BLaER1 treated with 17β-estradiol and CSF1 and Interleukin-3, amounts not matched to agents 10 nM and 100 nM (cell line): ENCODE results near the gene KRTAP5-5.
A peak's percentile ranks its signal among the peaks of the same experiment; 100 is the strongest.
"Not testable (repeated sequence)": the region's sequence is repeated elsewhere in the genome, so short reads cannot be mapped to it uniquely, and the experiment has no call there.

Source experiments
- H3K27ac ChIP-seq, 11 experiments: shearing (Covaris generic); formaldehyde crosslinking; 2 replicates each; pipeline ENCODE4 v1.8.1; 2022
- H3K27me3 ChIP-seq, 11 experiments: shearing (Covaris generic); formaldehyde crosslinking; 2 replicates each; pipeline ENCODE4 v1.8.1; 2022
- H3K36me3 ChIP-seq, 11 experiments: shearing (Covaris generic); formaldehyde crosslinking; 2 replicates each; pipeline ENCODE4 v1.8.1; 2022
- H3K4me1 ChIP-seq, 10 experiments: shearing (Covaris generic); formaldehyde crosslinking; 2 replicates each; pipeline ENCODE4 v1.8.1; 2022
- H3K4me2 ChIP-seq, 11 experiments: shearing (Covaris generic); formaldehyde crosslinking; 2 replicates each; pipeline ENCODE4 v1.8.1; 2022
- H3K4me3 ChIP-seq, 10 experiments: shearing (Covaris generic); formaldehyde crosslinking; 2 replicates each; pipeline ENCODE4 v1.8.1; 2022
- H3K9ac ChIP-seq, 11 experiments: shearing (Covaris generic); formaldehyde crosslinking; 2 replicates each; pipeline ENCODE4 v1.8.1; 2022
- H3K9me3 ChIP-seq, 11 experiments: shearing (Covaris generic); formaldehyde crosslinking; replicated peaks in 1 of 11; 2 replicates each; pipeline ENCODE4 v1.8.1; 2022
- H4K20me1 ChIP-seq, 11 experiments: shearing (Covaris generic); formaldehyde crosslinking; 2 replicates each; pipeline ENCODE4 v1.8.1; 2022
- Cebpa-rat ChIP-seq, 11 experiments: shearing (Covaris generic); IDR thresholded peaks; 2 replicates each; pipeline ENCODE4 v1.8.1; 2022

Gene KRTAP5-5

GRCh38 chr11:1642288-1643145 lies 12.9 kb downstream of the KRTAP5-5 start:
- Histone ChIP-seq H3K27me3 (peaks cover 0 to 30% (median 13%) of the 10 kb centered on the region in 11 experiments; a peak in 14 of 22 replicates), H3K4me2 (no peak overlapping the region), H3K4me1 (peaks cover 5 to 11% (median 10%) of the 10 kb centered on the region in 10 experiments; a peak in 18 of 20 replicates), H3K27ac (no peak overlapping the region), H3K9ac (no peak overlapping the region), H3K36me3 (no peaks in the 10 kb centered on the region), H3K9me3 (no peaks in the 10 kb centered on the region), H3K4me3 (no peak overlapping the region), H4K20me1 (peaks cover 0 to 15% (median 0%) of the 10 kb centered on the region in 11 experiments; a peak in 2 of 22 replicates)
- TF ChIP-seq Cebpa-rat (IDR thresholded peaks at IDR 0.05), result no peak

GRCh38 chr11:1643146-1643690 lies 13.6 kb downstream of the KRTAP5-5 start:
- Histone ChIP-seq H3K4me2 (no peak overlapping the region), H3K9me3 (no peaks in the 10 kb centered on the region), H3K9ac (no peak overlapping the region), H3K27ac (no peak overlapping the region), H3K27me3 (peaks cover 0 to 30% (median 13%) of the 10 kb centered on the region in 11 experiments; a peak in 14 of 22 replicates), H3K36me3 (no peaks in the 10 kb centered on the region), H3K4me1 (peaks cover 5 to 11% (median 10%) of the 10 kb centered on the region in 10 experiments; a peak in 18 of 20 replicates), H3K4me3 (no peak overlapping the region), H4K20me1 (peaks cover 0 to 15% (median 0%) of the 10 kb centered on the region in 11 experiments; a peak in 2 of 22 replicates)
- TF ChIP-seq Cebpa-rat (IDR thresholded peaks at IDR 0.05), result no peak

- peaks cover 0 to 12% (median 0%) of the 10 kb centered on the region in 11 experiments; a peak in 2 of 22 replicates for H4K20me1 ChIP-seq
- no peak overlapping the region for H3K9ac ChIP-seq
- no peaks in the 10 kb centered on the region for H3K9me3 ChIP-seq
- no peaks in the 10 kb centered on the region for H3K36me3 ChIP-seq
- peaks cover 5 to 11% (median 10%) of the 10 kb centered on the region in 10 experiments; a peak in 18 of 20 replicates for H3K4me1 ChIP-seq
- H3K4me2 ChIP-seq, result peak overlapping the region in 10 of 11 experiments; percentile 24 to 68 (median 60); a peak in 16 of 22 replicates
- no peak overlapping the region for H3K4me3 ChIP-seq
- no peak for TF ChIP-seq Cebpa-rat (IDR thresholded peaks at IDR 0.05)
- H3K27ac ChIP-seq, result no peak overlapping the region
- peaks cover 0 to 30% (median 13%) of the 10 kb centered on the region in 11 experiments; a peak in 14 of 22 replicates for H3K27me3 ChIP-seq
These were observed 15.2 kb downstream of the KRTAP5-5 start for GRCh38 chr11:1644601-1645356.

GRCh38 chr11:1645357-1645821 lies 15.8 kb downstream of the KRTAP5-5 start:
- peak overlapping the region in 9 of 11 experiments; percentile 24 to 68 (median 63); a peak in 15 of 22 replicates for H3K4me2 ChIP-seq

GRCh38 chr11:1646540-1646939 lies 17.0 kb downstream of the KRTAP5-5 start:
- H3K27me3 ChIP-seq, result peaks cover 0 to 21% (median 0%) of the 10 kb centered on the region in 11 experiments; a peak in 9 of 22 replicates
- H3K4me3 ChIP-seq, H3K27ac ChIP-seq, H4K20me1 ChIP-seq, H3K9ac ChIP-seq, H3K9me3 ChIP-seq, H3K4me2 ChIP-seq, H3K36me3 ChIP-seq: not testable (repeated sequence)
- peaks cover 5 to 11% (median 10%) of the 10 kb centered on the region in 10 experiments; a peak in 18 of 20 replicates for H3K4me1 ChIP-seq

More at GRCh38 chr11:1645357-1645821, 15.8 kb downstream of the KRTAP5-5 start:
- peaks cover 0 to 29% (median 10%) of the 10 kb centered on the region in 11 experiments; a peak in 14 of 22 replicates for H3K27me3 ChIP-seq
- H3K27ac ChIP-seq, result no peak overlapping the region
- TF ChIP-seq Cebpa-rat (IDR thresholded peaks at IDR 0.05), result no peak
- no peak overlapping the region for H3K4me3 ChIP-seq
- no peaks in the 10 kb centered on the region for H3K36me3 ChIP-seq
- no peaks in the 10 kb centered on the region for H3K9me3 ChIP-seq
- no peak overlapping the region for H3K9ac ChIP-seq
- peaks cover 5 to 11% (median 10%) of the 10 kb centered on the region in 10 experiments; a peak in 18 of 20 replicates for H3K4me1 ChIP-seq
- peaks cover 0 to 6% (median 0%) of the 10 kb centered on the region in 11 experiments; a peak in 1 of 22 replicates for H4K20me1 ChIP-seq

GRCh38 chr11:1647901-1648652 lies 18.5 kb downstream of the KRTAP5-5 start:
- peaks cover 0 to 3% (median 0%) of the 10 kb centered on the region in 11 experiments; a peak in 2 of 22 replicates for H4K20me1 ChIP-seq
- peaks cover 8 to 15% (median 14%) of the 10 kb centered on the region in 10 experiments; a peak in 19 of 20 replicates for H3K4me1 ChIP-seq
- H3K36me3 ChIP-seq, result no peaks in the 10 kb centered on the region
- H3K27me3 ChIP-seq, result peaks cover 0 to 14% (median 0%) of the 10 kb centered on the region in 11 experiments; a peak in 10 of 22 replicates
- H3K4me3 ChIP-seq, result no peak overlapping the region
- no peak overlapping the region for H3K9ac ChIP-seq
- no peak overlapping the region for H3K4me2 ChIP-seq
- H3K9me3 ChIP-seq, result no peaks in the 10 kb centered on the region
- no peak overlapping the region for H3K27ac ChIP-seq
- no peak for TF ChIP-seq Cebpa-rat (IDR thresholded peaks at IDR 0.05)

- Histone ChIP-seq H3K27me3 (peaks cover 0 to 12% (median 0%) of the 10 kb centered on the region in 11 experiments; a peak in 9 of 22 replicates), H4K20me1 (peaks cover 0 to 4% (median 0%) of the 10 kb centered on the region in 11 experiments; a peak in 2 of 22 replicates), H3K4me3 (no peak overlapping the region), H3K27ac (no peak overlapping the region), H3K36me3 (no peaks in the 10 kb centered on the region), H3K4me1 (peaks cover 10 to 23% (median 22%) of the 10 kb centered on the region in 10 experiments), H3K4me2 (no peak overlapping the region), H3K9ac (no peak overlapping the region), H3K9me3 (no peaks in the 10 kb centered on the region)
- TF ChIP-seq Cebpa-rat (IDR thresholded peaks at IDR 0.05), result no peak
These were observed 19.3 kb downstream of the KRTAP5-5 start for GRCh38 chr11:1648653-1649420.
